Stomach smooth muscle (tissue), 2 donors: ENCODE results near the gene SEPTIN5.
"Not testable (repeated sequence)": the region's sequence is repeated elsewhere in the genome, so short reads cannot be mapped to it uniquely, and the experiment has no call there.

Experiments used
- H3K27ac ChIP-seq: one replicate; pipeline ENCODE4 v1.7.0; 2013; ENCODE audit warnings: mild to moderate bottlenecking, low read length, inconsistent platforms
- H3K27me3 ChIP-seq, 2 donors: one replicate each; pipeline ENCODE4 v1.7.0; 2013; ENCODE audit warnings: low read length in 2 of 2; ENCODE audit not compliant: insufficient read depth in 2 of 2, control insufficient read depth in 1 of 2
- H3K36me3 ChIP-seq, 2 donors: one replicate each; pipeline ENCODE4 v1.7.0; 2013; ENCODE audit warnings: low read length in 2 of 2; ENCODE audit not compliant: control insufficient read depth in 2 of 2, insufficient read depth in 2 of 2
- H3K4me1 ChIP-seq: one replicate; pipeline ENCODE4 v1.7.0; 2013; ENCODE audit warnings: low read length; ENCODE audit not compliant: control insufficient read depth, insufficient read depth
- H3K4me3 ChIP-seq, 2 donors: one replicate each; pipeline ENCODE4 v1.7.0; 2013; ENCODE audit warnings: low read length in 2 of 2
- H3K9ac ChIP-seq, 2 donors: one replicate each; pipeline ENCODE4 v1.7.0; 2013; ENCODE audit warnings: low read length in 2 of 2, mild to moderate bottlenecking in 1 of 2
- H3K9me3 ChIP-seq, 2 donors: one replicate each; pipeline ENCODE4 v1.7.0; 2013; ENCODE audit warnings: low read length in 2 of 2; ENCODE audit not compliant: control insufficient read depth in 2 of 2
- donor health status: healthy.
- donor health status: Pancreatic carcinoma.

The SEPTIN5 gene

DNA sequence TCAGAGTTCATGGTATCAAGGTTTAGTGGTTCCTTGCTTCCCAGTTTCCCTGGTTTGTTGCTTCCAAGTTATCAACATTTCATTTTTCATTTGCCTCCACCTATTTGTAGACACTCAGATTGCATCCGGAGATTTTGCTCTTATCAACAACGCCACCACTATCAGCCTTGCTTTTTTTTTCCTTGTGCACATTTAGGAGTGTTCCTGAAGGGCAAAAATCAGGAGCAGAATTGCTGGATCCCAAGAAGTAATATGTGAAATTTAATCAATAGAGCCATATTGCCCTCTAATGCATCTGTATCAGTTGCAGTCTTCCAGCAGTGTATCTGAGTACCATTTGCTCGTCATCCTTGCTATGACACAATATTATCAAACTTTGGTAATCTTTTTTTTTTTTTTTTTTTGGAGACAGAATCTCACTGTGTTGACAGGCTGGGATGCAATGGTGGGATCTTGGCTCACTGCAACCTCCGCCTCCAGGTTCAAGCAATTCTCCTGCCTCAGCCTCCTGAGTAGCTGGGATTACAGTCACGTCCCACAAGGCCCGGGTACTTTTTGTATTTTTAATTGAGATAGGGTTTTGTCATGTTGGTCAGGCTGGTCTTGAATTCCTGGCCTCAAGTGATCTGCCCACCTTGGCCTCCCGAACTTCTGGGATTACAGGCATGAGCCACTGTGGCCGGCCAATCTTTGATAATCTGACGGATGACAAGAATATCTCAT is 42.1 kb upstream of the SEPTIN5 start:
- no peak overlapping the region for H3K27ac ChIP-seq
- H3K9me3 ChIP-seq = no peaks in the 10 kb centered on the region
- no peak overlapping the region for H3K9ac ChIP-seq
- H3K4me3 ChIP-seq = no peak overlapping the region
- peaks cover 0 to 4% of the 10 kb centered on the region in 2 donors for H3K27me3 ChIP-seq
- no peaks in the 10 kb centered on the region for H3K36me3 ChIP-seq
- no peaks in the 10 kb centered on the region for H3K4me1 ChIP-seq

DNA sequence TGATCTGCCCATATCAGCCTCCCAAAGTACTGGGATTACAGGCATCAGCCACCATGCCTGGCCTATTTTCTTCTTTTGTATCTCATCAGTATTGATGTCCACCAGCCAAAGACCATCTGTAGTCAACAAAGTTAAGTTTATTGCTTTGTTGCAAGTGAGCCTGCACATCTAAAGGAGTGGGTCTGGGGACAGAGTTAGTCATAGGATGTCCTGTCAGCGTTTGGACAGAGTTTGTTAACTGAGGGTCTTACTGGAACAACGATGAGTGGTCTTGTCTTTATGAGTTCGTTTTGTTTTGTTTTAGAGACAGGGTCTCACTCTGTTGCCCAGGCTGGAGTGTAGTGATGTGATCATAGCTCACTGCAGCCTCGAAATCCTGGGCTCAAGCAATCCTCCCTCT is 40.6 kb upstream of the SEPTIN5 start:
- no peak overlapping the region for H3K4me3 ChIP-seq
- no peak overlapping the region for H3K27ac ChIP-seq
- peaks cover 0 to 4% of the 10 kb centered on the region in 2 donors for H3K27me3 ChIP-seq
- H3K9ac ChIP-seq = no peak overlapping the region
- H3K36me3 ChIP-seq = no peaks in the 10 kb centered on the region
- no peaks in the 10 kb centered on the region for H3K9me3 ChIP-seq
- no peaks in the 10 kb centered on the region for H3K4me1 ChIP-seq

DNA sequence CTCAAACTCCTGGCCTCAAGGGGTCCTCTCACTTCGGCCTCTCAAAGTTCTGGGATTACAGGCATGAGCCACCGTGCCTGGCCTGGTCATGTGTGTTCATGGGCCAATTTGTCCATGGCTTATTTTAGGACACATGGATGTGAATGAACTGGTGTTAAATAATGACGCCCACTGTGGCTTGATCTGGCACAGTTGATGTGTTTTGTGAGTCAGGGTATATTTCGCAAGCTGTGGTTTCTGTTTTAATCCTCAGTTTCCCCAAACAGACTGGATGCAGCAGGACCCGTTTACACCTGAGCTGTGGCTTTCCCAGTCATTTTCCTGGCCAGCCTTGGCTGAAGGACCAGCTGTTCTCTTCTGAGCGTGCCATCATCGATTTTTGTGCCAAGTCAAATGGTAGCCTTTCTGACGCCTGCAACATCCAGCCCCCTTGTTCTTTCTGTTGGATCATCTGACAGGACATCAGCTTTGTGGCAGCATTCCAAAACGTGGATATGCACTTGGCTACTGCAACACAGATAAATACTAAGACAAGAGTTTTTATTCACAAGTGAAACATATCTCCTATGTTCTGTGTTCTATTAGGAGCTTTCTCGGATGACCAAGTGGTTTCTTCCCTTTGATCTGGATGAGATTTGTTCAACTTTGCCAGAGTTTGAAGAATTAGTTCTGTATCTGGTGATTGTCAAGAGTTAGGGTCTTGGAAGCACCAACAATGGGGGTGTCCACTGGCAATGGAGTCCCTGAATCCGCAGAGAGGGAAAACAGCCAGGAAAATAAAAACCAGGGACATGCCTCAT is 40.0 kb upstream of the SEPTIN5 start:
- no peaks in the 10 kb centered on the region for H3K4me1 ChIP-seq
- H3K27ac ChIP-seq = no peak overlapping the region
- H3K27me3 ChIP-seq = peaks cover 0 to 4% of the 10 kb centered on the region in 2 donors
- no peaks in the 10 kb centered on the region for H3K36me3 ChIP-seq
- H3K4me3 ChIP-seq = no peak overlapping the region
- no peaks in the 10 kb centered on the region for H3K9me3 ChIP-seq
- H3K9ac ChIP-seq = no peak overlapping the region

DNA sequence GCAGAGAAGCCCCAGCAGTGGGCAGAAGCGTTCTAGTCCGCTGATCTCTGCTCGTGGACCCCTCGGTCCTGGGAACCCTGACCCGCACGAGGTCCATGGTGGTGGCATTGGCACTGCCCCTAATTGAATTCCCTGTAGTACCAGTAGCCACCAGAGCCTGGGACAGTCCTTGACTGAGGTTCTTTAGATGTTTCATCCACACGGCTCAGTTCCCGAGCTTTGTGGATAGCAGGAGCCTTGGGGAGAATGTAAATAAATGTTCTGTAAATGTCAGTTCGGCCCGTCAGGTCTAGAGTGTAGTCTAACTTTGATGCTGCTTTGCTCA is 39.4 kb upstream of the SEPTIN5 start:
- Histone ChIP-seq H3K27me3 (peaks cover 1 to 6% of the 10 kb centered on the region in 2 donors), H3K36me3 (no peaks in the 10 kb centered on the region), H3K9me3 (no peaks in the 10 kb centered on the region), H3K4me1 (no peaks in the 10 kb centered on the region), H3K9ac (no peak overlapping the region), H3K4me3 (no peak overlapping the region), H3K27ac (no peak overlapping the region)

DNA sequence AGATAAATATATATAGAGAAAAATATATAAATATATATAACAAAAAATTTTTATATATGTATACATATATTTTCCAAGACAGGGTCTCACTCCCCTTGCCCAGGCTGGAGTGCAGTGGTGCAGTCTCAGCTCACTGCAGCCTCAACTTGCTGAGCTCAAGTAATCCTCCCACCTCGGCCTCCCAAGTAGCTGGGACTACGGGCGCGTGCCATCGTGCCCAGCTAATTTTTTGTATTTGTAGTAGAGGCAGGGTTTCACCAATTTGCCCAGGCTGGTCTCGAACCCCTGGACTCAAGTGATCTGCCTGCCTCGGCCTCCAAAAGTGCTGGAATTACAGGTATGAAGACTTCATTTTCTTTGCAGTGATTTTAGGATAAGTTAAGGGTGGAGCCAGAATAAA is 38.9 kb upstream of the SEPTIN5 start:
- Histone ChIP-seq H3K36me3 (no peaks in the 10 kb centered on the region), H3K9ac (no peak overlapping the region), H3K27ac (no peak overlapping the region), H3K27me3 (peaks cover 5 to 7% of the 10 kb centered on the region in 2 donors), H3K9me3 (no peaks in the 10 kb centered on the region), H3K4me3 (no peak overlapping the region), H3K4me1 (no peaks in the 10 kb centered on the region)

DNA sequence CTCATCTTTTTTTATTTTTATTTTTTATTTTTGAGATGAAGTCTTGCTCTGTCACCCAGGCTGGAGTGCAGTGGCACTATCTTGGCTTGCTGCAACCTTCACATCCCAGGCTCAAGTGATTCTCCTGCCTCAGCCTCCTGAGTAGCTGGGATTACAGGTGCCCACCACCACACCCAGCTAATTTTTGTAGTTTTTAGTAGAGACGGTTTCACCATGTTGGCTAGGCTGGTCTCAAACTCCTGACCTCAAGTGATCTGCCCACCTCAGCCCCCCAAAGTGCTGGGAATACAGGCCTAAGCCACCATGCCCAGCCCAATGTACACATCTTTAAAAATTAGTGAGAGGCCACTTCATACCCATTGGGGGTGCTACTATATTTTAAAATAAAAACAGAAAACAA is 37.9 kb upstream of the SEPTIN5 start:
- H3K9me3 ChIP-seq, H3K9ac ChIP-seq, H3K27me3 ChIP-seq, H3K27ac ChIP-seq, H3K4me1 ChIP-seq, H3K4me3 ChIP-seq, H3K36me3 ChIP-seq: not testable (repeated sequence)

DNA sequence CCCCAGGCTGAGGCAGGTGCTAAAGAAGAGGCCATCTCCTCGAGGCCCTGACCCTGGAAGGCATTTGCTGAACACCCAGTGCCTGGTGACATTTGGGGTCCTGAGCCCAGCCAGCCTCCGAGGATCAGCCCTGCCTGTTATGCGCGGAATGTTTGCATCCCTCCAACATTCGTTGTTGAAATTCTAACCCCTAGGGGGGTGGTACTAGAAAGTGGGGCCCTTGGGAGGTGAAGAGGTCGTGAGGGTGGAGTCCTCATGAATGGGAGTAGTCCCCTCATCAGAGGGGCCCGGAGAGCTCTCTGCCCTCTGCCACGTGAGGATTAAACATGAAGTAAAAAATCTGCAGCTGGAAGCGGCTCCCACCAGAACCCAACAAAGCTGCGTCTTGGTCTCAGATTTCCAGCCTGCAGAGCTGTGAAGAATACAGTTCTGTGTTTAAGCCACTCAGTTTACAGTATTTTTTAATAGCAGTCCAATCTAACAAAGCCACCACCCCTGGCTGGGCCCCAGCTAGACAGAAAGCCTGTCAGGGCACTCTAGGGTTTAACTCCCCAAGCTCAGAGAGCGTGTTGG is 35.3 kb upstream of the SEPTIN5 start:
- no peak overlapping the region for H3K27ac ChIP-seq
- no peak overlapping the region for H3K9ac ChIP-seq
- no peaks in the 10 kb centered on the region for H3K36me3 ChIP-seq
- no peaks in the 10 kb centered on the region for H3K9me3 ChIP-seq
- H3K27me3 ChIP-seq = peaks cover 5 to 8% of the 10 kb centered on the region in 2 donors
- no peaks in the 10 kb centered on the region for H3K4me1 ChIP-seq
- H3K4me3 ChIP-seq = no peak overlapping the region

DNA sequence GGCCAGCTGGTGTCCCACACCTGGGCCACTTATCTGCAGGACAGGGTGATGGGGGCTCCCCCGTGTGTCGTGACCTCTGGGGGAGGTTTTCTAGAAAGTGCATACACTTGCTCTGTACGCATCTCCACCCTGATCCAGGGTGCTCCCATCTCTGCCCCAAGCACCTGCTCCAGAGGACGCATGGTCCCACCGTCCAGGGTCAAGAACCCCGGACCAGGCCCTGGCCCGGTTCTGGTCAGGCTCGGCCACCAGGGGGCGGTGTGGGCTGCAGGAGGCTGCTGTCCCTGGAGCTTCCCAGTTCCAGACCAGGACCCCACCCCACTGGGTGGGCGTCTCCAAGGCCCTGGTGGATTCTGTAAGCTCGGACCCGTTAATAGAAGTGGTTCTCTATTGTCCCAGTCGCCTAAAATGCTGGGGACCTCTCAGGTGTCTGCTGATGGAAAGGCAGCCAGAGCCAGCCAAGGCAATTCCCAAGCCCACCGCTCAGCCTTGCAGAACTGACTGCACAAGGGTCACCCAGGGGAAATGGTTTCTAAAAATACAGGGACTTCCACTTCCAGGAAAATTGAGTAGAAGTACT is 34.7 kb upstream of the SEPTIN5 start:
- Histone ChIP-seq H3K27me3 (peaks cover 5 to 8% of the 10 kb centered on the region in 2 donors), H3K27ac (no peak overlapping the region), H3K9me3 (no peaks in the 10 kb centered on the region), H3K36me3 (no peaks in the 10 kb centered on the region), H3K9ac (no peak overlapping the region), H3K4me1 (no peaks in the 10 kb centered on the region), H3K4me3 (no peak overlapping the region)

DNA sequence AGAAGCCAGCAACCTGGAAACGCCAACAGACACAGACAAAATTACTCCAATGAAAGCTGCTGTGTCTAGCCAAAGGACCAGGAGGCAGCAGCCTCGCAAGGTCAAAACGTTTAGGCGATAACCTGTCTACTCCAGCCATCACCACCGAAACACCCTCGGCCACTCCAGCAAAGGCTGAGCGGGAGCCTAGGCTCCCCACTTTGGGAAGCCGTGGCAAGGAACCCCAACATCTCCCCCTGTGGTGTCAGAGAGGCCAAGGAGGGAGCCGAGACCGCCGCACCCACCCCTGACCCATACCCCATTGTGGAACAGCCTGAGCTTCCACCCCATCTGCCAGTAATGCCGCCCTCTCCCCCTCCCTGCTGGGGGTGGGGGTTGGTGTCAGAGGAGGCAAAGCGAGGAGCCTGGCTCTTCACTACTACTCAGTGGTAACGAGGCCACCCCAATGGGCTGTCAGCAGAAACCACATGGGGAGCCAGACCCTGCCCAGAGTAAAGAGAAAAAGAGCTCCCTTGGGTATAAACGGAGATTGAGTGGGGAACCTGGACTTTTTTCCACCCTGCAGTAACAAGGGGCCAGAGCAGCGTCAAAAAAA is 33.9 kb upstream of the SEPTIN5 start:
- Histone ChIP-seq H3K9ac (no peak overlapping the region), H3K9me3 (no peaks in the 10 kb centered on the region), H3K27me3 (peaks cover 5 to 8% of the 10 kb centered on the region in 2 donors), H3K36me3 (no peaks in the 10 kb centered on the region), H3K4me1 (no peaks in the 10 kb centered on the region), H3K4me3 (no peak overlapping the region), H3K27ac (no peak overlapping the region)

DNA sequence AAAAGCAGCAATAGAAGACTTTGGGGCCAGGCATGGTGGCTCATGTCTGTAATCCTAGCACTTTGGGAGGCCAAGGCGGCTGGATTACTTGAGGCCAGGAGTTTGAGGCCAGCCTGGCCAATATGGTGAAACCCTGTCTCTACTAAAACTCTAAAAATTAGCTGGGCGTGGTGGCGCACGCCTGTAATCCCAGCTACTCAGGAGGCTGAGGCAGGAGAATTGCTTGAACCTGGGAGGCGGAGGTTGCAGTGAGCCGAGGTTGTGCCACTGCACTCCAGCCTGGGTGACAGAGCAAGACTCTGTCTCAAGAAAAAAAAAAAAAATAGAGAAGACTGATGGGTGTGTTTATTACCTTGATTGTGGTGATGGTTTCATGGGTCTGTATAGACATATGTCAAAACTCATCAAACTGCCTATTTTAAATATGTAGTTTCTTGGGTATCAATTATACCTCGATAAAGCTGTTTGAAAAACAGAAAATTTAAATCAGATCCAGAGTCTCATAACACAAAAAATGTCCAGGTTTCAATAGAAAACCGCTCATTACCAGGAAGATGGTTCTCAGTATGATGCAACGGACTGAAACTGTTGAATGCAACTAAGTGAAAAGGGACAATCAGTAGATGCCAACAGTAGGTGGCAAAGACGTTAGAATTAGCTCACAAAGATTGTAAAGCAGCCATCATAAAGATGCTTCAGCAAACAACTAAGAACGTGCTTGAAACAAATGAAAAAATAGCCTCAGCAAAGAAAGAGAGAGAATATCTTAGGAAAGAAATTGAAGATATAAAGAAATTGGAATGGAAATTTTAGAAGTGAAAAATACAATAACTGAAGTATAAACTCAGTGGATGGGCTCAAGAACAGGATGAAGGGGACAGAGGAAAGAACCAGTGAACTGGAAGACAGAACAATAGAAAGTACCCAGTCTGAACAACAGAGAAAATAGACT is 33.1 kb upstream of the SEPTIN5 start:
- Histone ChIP-seq H3K9me3 (no peaks in the 10 kb centered on the region), H3K27ac (no peak overlapping the region), H3K4me3 (no peak overlapping the region), H3K27me3 (peaks cover 5 to 8% of the 10 kb centered on the region in 2 donors), H3K9ac (no peak overlapping the region), H3K36me3 (no peaks in the 10 kb centered on the region), H3K4me1 (no peaks in the 10 kb centered on the region)
